ENCODE data around the gene NRROS.

Gene NRROS

GRCh38 chr3:196641333-196642054 lies 2.0 kb downstream of the NRROS start:
- Histone ChIP-seq H3K36me3 (ENCODE audit: insufficient read depth, insufficient read length, low read length) (no peaks in the 10 kb centered on the region), H3K4me3 (ENCODE audit: insufficient read length, low read depth) (no peak overlapping the region), H3K9ac (ENCODE audit: insufficient read length, low read depth) (no peak overlapping the region), H3K27me3 (ENCODE audit: insufficient read depth, insufficient read length) (peaks cover 35% of the 10 kb centered on the region), H3K9me3 (ENCODE audit: insufficient read depth, low read length) (no peaks in the 10 kb centered on the region), H3K4me1 (ENCODE audit: insufficient read depth, insufficient read length) (peaks cover 17% of the 10 kb centered on the region)
- TF ChIP-seq SUZ12 (IDR thresholded peaks at IDR 0.05; ENCODE audit: extremely low read depth, insufficient read depth, insufficient read length) = no peak
- no peak for DNase-seq (ENCODE audit: low read depth, low spot score)

- Histone ChIP-seq H3K9ac (ENCODE audit: insufficient read length, low read depth) (no peak overlapping the region), H3K36me3 (ENCODE audit: insufficient read depth, insufficient read length, low read length) (no peaks in the 10 kb centered on the region), H3K9me3 (ENCODE audit: insufficient read depth, low read length) (no peaks in the 10 kb centered on the region), H3K4me3 (ENCODE audit: insufficient read length, low read depth) (no peak overlapping the region), H3K27me3 (ENCODE audit: insufficient read depth, insufficient read length) (peaks cover 33% of the 10 kb centered on the region), H3K4me1 (ENCODE audit: insufficient read depth, insufficient read length) (peaks cover 15% of the 10 kb centered on the region)
- TF ChIP-seq YY1 (IDR thresholded peaks at IDR 0.05; ENCODE audit: insufficient read depth, insufficient read length) (no peak), SUZ12 (IDR thresholded peaks at IDR 0.05; ENCODE audit: extremely low read depth, insufficient read depth, insufficient read length) (no peak), ZNF274 (IDR thresholded peaks at IDR 0.05; ENCODE audit: low read depth, low read length) (no peak)
- DNase-seq (ENCODE audit: low read depth, low spot score) = no peak
These were observed 2.9 kb downstream of the NRROS start for GRCh38 chr3:196642434-196642833.

GRCh38 chr3:196643201-196643749 lies 3.8 kb downstream of the NRROS start:
- H3K4me3 ChIP-seq (ENCODE audit: insufficient read length, low read depth) = no peak overlapping the region
- peaks cover 26% of the 10 kb centered on the region for H3K27me3 ChIP-seq (ENCODE audit: insufficient read depth, insufficient read length)
- DNase-seq (ENCODE audit: low read depth, low spot score) = no peak
- no peak for TF ChIP-seq ZNF274 (IDR thresholded peaks at IDR 0.05; ENCODE audit: low read depth, low read length)
- no peaks in the 10 kb centered on the region for H3K9me3 ChIP-seq (ENCODE audit: insufficient read depth, low read length)
- peaks cover 15% of the 10 kb centered on the region for H3K4me1 ChIP-seq (ENCODE audit: insufficient read depth, insufficient read length)
- H3K9ac ChIP-seq (ENCODE audit: insufficient read length, low read depth) = no peak overlapping the region
- H3K36me3 ChIP-seq (ENCODE audit: insufficient read depth, insufficient read length, low read length) = no peaks in the 10 kb centered on the region

DNA sequence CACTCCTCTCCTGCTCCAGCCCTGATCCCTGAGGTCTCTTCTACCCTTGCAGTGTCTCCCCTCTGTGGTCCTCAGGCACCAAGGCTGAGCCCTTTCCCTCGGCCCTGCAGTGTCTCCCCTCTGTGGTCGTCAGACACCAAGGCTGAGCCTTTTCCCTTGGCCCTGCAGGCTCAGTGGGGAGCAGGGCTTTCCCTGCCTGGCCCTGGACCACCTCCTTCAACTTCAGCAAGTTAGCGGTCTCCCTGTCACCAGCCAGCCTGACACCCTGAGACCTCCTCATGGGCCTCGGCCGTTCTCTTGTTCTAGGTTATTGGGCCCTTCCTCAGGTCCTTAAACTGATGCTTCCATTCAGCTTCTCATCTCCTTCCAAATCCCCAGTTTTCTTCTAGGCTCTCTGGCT lies 4.3 kb downstream of the NRROS start:
- no peak for TF ChIP-seq ZNF274 (IDR thresholded peaks at IDR 0.05; ENCODE audit: low read depth, low read length)
- no peak for TF ChIP-seq YY1 (IDR thresholded peaks at IDR 0.05; ENCODE audit: insufficient read depth, insufficient read length)
- no peak for TF ChIP-seq SUZ12 (IDR thresholded peaks at IDR 0.05; ENCODE audit: extremely low read depth, insufficient read depth, insufficient read length)
- H3K4me3 ChIP-seq (ENCODE audit: insufficient read length, low read depth) = no peak overlapping the region
- H3K9ac ChIP-seq (ENCODE audit: insufficient read length, low read depth) = no peak overlapping the region
- H3K27me3 ChIP-seq (ENCODE audit: insufficient read depth, insufficient read length) = peaks cover 21% of the 10 kb centered on the region
- no peak for DNase-seq (ENCODE audit: low read depth, low spot score)
- H3K4me1 ChIP-seq (ENCODE audit: insufficient read depth, insufficient read length) = peaks cover 15% of the 10 kb centered on the region
- no peaks in the 10 kb centered on the region for H3K9me3 ChIP-seq (ENCODE audit: insufficient read depth, low read length)
- no peaks in the 10 kb centered on the region for H3K36me3 ChIP-seq (ENCODE audit: insufficient read depth, insufficient read length, low read length)

DNA sequence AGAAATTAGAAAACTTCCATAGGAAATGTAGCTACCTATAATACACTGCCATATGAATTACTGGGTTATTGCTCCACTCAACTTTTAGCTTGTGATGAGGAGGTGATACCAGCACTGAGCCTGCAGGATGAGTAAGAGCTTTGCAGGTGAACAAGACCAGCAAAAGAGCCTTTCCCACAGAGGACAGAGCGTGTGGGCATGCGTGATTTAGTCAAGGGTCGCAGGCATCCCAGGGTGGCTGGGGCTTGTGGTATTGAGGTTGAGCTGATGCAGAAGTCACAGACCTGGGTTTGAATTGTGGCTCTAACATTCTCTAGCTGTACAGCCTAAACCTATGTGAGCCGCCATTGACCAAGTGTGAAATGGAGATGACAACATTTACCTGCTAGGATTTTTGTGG lies 5.6 kb downstream of the NRROS start:
- no peak overlapping the region for H3K9ac ChIP-seq (ENCODE audit: insufficient read length, low read depth)
- H3K27me3 ChIP-seq (ENCODE audit: insufficient read depth, insufficient read length) = peaks cover 8% of the 10 kb centered on the region
- no peak for DNase-seq (ENCODE audit: low read depth, low spot score)

DNA sequence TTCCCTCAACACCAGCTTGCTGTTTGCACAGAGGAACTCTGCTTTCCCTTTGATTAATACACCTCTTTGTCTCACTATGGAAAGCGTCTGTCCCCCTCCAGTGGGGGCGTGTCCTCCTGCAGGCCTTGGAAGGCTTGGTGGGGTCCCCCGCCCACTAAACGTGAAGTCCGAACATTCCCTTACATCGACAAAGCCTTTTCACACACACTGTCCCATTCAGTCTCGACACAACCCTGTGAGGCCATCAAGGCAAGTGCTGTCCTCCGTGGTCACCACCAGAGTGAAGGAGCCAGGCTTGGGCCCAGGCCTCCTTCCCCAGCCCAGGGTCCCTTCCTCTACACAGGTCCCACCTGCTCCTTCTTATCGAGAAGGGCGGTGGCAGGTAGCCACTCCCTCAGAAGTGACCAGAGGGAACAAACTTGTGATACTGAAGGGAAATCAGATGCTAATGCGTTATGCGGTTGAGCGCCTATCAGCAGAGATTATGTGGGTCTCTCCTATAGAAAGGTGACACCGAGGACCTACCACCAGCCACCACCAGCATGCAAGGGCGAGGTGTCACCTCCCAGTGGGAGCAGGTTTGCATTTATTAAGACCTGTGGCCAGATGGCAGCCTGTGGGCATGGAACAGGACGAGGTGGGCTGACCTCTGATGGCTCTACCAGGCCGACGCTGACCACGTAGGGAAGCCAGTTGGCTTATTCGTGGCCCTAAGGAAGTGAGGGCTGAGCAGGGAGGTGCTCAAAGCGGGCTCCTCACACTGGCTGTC lies 6.6 kb downstream of the NRROS start:
- Histone ChIP-seq H3K4me3 (ENCODE audit: insufficient read length, low read depth) (no peak overlapping the region), H3K4me1 (ENCODE audit: insufficient read depth, insufficient read length) (peaks cover 18% of the 10 kb centered on the region), H3K9me3 (ENCODE audit: insufficient read depth, low read length) (no peaks in the 10 kb centered on the region), H3K9ac (ENCODE audit: insufficient read length, low read depth) (no peak overlapping the region), H3K27me3 (ENCODE audit: insufficient read depth, insufficient read length) (no peaks in the 10 kb centered on the region), H3K36me3 (ENCODE audit: insufficient read depth, insufficient read length, low read length) (no peaks in the 10 kb centered on the region)
- DNase-seq (ENCODE audit: low read depth, low spot score) = no peak
- TF ChIP-seq ZNF274 (IDR thresholded peaks at IDR 0.05; ENCODE audit: low read depth, low read length) (no peak), SUZ12 (IDR thresholded peaks at IDR 0.05; ENCODE audit: extremely low read depth, insufficient read depth, insufficient read length) (no peak), YY1 (IDR thresholded peaks at IDR 0.05; ENCODE audit: insufficient read depth, insufficient read length) (no peak)

More for the DNA sequence above, 5.6 kb downstream of the NRROS start:
- H3K36me3 ChIP-seq (ENCODE audit: insufficient read depth, insufficient read length, low read length) = no peaks in the 10 kb centered on the region
- no peak for TF ChIP-seq ZNF274 (IDR thresholded peaks at IDR 0.05; ENCODE audit: low read depth, low read length)
- no peak for TF ChIP-seq YY1 (IDR thresholded peaks at IDR 0.05; ENCODE audit: insufficient read depth, insufficient read length)
- TF ChIP-seq SUZ12 (IDR thresholded peaks at IDR 0.05; ENCODE audit: extremely low read depth, insufficient read depth, insufficient read length) = no peak
- peaks cover 18% of the 10 kb centered on the region for H3K4me1 ChIP-seq (ENCODE audit: insufficient read depth, insufficient read length)
- no peak overlapping the region for H3K4me3 ChIP-seq (ENCODE audit: insufficient read length, low read depth)
- H3K9me3 ChIP-seq (ENCODE audit: insufficient read depth, low read length) = no peaks in the 10 kb centered on the region

GRCh38 chr3:196646666-196647216 lies 7.2 kb downstream of the NRROS start:
- Histone ChIP-seq H3K9me3 (ENCODE audit: insufficient read depth, low read length) (no peaks in the 10 kb centered on the region), H3K27me3 (ENCODE audit: insufficient read depth, insufficient read length) (no peaks in the 10 kb centered on the region), H3K9ac (ENCODE audit: insufficient read length, low read depth) (no peak overlapping the region), H3K36me3 (ENCODE audit: insufficient read depth, insufficient read length, low read length) (no peaks in the 10 kb centered on the region), H3K4me1 (ENCODE audit: insufficient read depth, insufficient read length) (peaks cover 18% of the 10 kb centered on the region), H3K4me3 (ENCODE audit: insufficient read length, low read depth) (no peak overlapping the region)
- TF ChIP-seq SUZ12 (IDR thresholded peaks at IDR 0.05; ENCODE audit: extremely low read depth, insufficient read depth, insufficient read length) (no peak), YY1 (IDR thresholded peaks at IDR 0.05; ENCODE audit: insufficient read depth, insufficient read length) (no peak), ZNF274 (IDR thresholded peaks at IDR 0.05; ENCODE audit: low read depth, low read length) (no peak)
- DNase-seq (ENCODE audit: low read depth, low spot score) = no peak

Measured in NT2/D1 (cell line).